H1 (cell line): ENCODE data around the gene HSDL2.

Experiments
- CTCF ChIP-seq, 3 experiments: IDR thresholded peaks; 1 replicate in 2 of 3; 2 replicates in 1 of 3; pipeline versions ENCODE4 v1.5.1 to v1.6.1; 2011; ENCODE audit warnings: low read length in 3 of 3, mild to moderate bottlenecking in 3 of 3, inconsistent platforms in 2 of 3, low read depth in 1 of 3, moderate library complexity in 1 of 3; ENCODE audit not compliant: insufficient read depth in 1 of 3; ENCODE audit errors: control extremely low read depth in 1 of 3
- KDM1A ChIP-seq: fragments of 200-600, 300-600 bp; sonication (generic); IDR thresholded peaks from 2 replicates; pipeline ENCODE4 v1.7.1; 2016; ENCODE audit warnings: mild to moderate bottlenecking, low read length, borderline replicate concordance
- MAX ChIP-seq: IDR thresholded peaks from 2 replicates; pipeline ENCODE4 v1.6.1; 2012; ENCODE audit warnings: inconsistent platforms
- POLR2A ChIP-seq, 2 experiments: IDR thresholded peaks; 1 replicate in 1 of 2; 2 replicates in 1 of 2; pipeline ENCODE4 v1.6.1; 2011; ENCODE audit warnings: low read depth in 2 of 2, low read length in 2 of 2, mild to moderate bottlenecking in 2 of 2; ENCODE audit errors: control extremely low read depth in 1 of 2
- POLR2AphosphoS5 ChIP-seq: IDR thresholded peaks from 2 replicates; pipeline ENCODE4 v1.6.1; 2011; ENCODE audit warnings: low read depth, low read length
- RFX5 ChIP-seq: IDR thresholded peaks from 2 replicates; pipeline ENCODE4 v1.6.1; 2011; ENCODE audit warnings: low read depth, low read length, improper control_type of control experiment, borderline replicate concordance
- SIRT6 ChIP-seq: IDR thresholded peaks from one replicate; pipeline ENCODE4 v1.7.1; 2012; ENCODE audit warnings: low read length, inconsistent platforms
- TAF1 ChIP-seq: IDR thresholded peaks from 2 replicates; pipeline ENCODE4 v1.6.1; 2011; ENCODE audit warnings: mild to moderate bottlenecking, low read depth, low read length
- TBP ChIP-seq: IDR thresholded peaks from 2 replicates; pipeline ENCODE4 v1.6.1; 2011; ENCODE audit warnings: low read depth, low read length, improper control_type of control experiment
- TCF12 ChIP-seq: IDR thresholded peaks from 2 replicates; pipeline ENCODE4 v1.6.1; 2011; ENCODE audit warnings: low read depth, mild to moderate bottlenecking, low read length
- TEAD4 ChIP-seq: IDR thresholded peaks from 2 replicates; pipeline ENCODE4 v1.6.1; 2012; ENCODE audit warnings: low read depth, low read length, inconsistent platforms, mixed read lengths
- YY1 ChIP-seq: IDR thresholded peaks from 2 replicates; pipeline ENCODE4 v1.6.1; 2011; ENCODE audit warnings: low read depth, mild to moderate bottlenecking, low read length

GRCh38 chr9:112396416-112396815 is 16.5 kb downstream of the HSDL2 start:
- TF ChIP-seq CTCF (IDR thresholded peaks at IDR 0.05; ENCODE audit: control extremely low read depth in 1 of 3, insufficient read depth in 1 of 3, low read depth in 1 of 3, low read length in 3 of 3) (no peak), TCF12 (no peak), TEAD4 (no peak), KDM1A (no peak), POLR2A (IDR thresholded peaks at IDR 0.05; ENCODE audit: control extremely low read depth in 1 of 2, low read depth in 2 of 2, low read length in 2 of 2) (no peak), SIRT6 (no peak), TBP (no peak), RFX5 (no peak), POLR2AphosphoS5 (no peak), TAF1 (no peak), MAX (no peak), YY1 (no peak)
